A549 (cell line): ENCODE results near the gene SLC12A7. TPM values are rescaled to one million over a fixed set of nuclear protein-coding genes. Genes with fewer than 3 reads are reported as not detected.

Experiments used
- ATAC-seq, 2 experiments: fragments of 200-7000 bp in 1 of 2; fragments of >200 bp in 1 of 2; cut with Nextera tagmentation in 1 of 2; cut with Tn5 transposase in 1 of 2; 3 replicates each; pipeline versions ENCODE4 v1.8.0 to v1.9.1; 2018 to 2020; ENCODE audit warnings: mild to moderate bottlenecking in 1 of 2, moderate library complexity in 1 of 2
- CTCF ChIA-PET: fragments of 300-600 bp; sonication (Branson Sonifier 250); formaldehyde crosslinking; extraction: SDS; loops from one replicate; lab custom pipeline; 2021; ENCODE audit warnings: antibody characterized with exemption, inconsistent platforms; lab: Yijun Ruan, JAX
- POLR2A ChIA-PET: fragments of 350-600 bp; formaldehyde crosslinking; extraction: SDS; loops from one replicate; lab custom pipeline; 2021; ENCODE audit warnings: antibody characterized with exemption, inconsistent platforms; lab: Yijun Ruan, JAX
- DNase-seq, 2 experiments: peaks; one replicate each; pipeline versions ENCODE4 v3.0.0 to v3.0.0-alpha.2; 2011 to 2016; ENCODE audit warnings: low read depth in 1 of 2, low spot score in 1 of 2
- FAIRE-seq: peaks from 2 replicates; lab custom pipeline; 2011; peaks lifted over from hg19 to GRCh38; lab: Jason Lieb, UNC
- H3K27ac ChIP-seq, 2 experiments: fragments of >200 bp; sonication (Bioruptor Twin); formaldehyde crosslinking; 3 replicates each; pipeline ENCODE4 v1.5.1; 2016 to 2017
- H3K4me1 ChIP-seq: fragments of >200 bp; sonication (Bioruptor Twin); formaldehyde crosslinking; 3 replicates; pipeline ENCODE4 v1.6.1; 2016
- H3K4me2 ChIP-seq: fragments of >200 bp; sonication (Bioruptor Twin); formaldehyde crosslinking; 3 replicates; pipeline ENCODE4 v1.6.1; 2016
- H3K4me3 ChIP-seq: fragments of >200 bp; sonication (Bioruptor Twin); formaldehyde crosslinking; 3 replicates; pipeline ENCODE4 v1.5.1; 2016
- H3K9me3 ChIP-seq: fragments of >200 bp; sonication (Bioruptor Twin); formaldehyde crosslinking; 3 replicates; pipeline ENCODE4 v1.6.1; 2016
- BHLHE40 ChIP-seq: IDR thresholded peaks from 2 replicates; pipeline ENCODE4 v1.6.1; 2012; ENCODE audit warnings: low read depth, low read length, inconsistent platforms
- CBX2 ChIP-seq: fragments of 200-600 bp; sonication (generic); IDR thresholded peaks from 2 replicates; pipeline ENCODE4 v1.6.1; 2016; ENCODE audit warnings: low read depth, mild to moderate bottlenecking, borderline replicate concordance
- CBX8 ChIP-seq: fragments of 200-600 bp; sonication (generic); IDR thresholded peaks from 2 replicates; pipeline ENCODE4 v1.6.1; 2016
- EHF ChIP-seq: fragments of 250-450 bp; sonication (Bioruptor Pico); IDR thresholded peaks from 2 replicates; pipeline ENCODE4 v1.5.0; 2020; ENCODE audit warnings: mild to moderate bottlenecking
- EHMT2 ChIP-seq: fragments of 200-600 bp; sonication (generic); IDR thresholded peaks from 2 replicates; pipeline ENCODE4 v1.6.1; 2016; ENCODE audit warnings: antibody characterized with exemption, low read depth, mild to moderate bottlenecking, moderate library complexity
- EP300 ChIP-seq, 2 experiments: fragments of >200 bp; sonication (Bioruptor Twin); formaldehyde crosslinking; IDR thresholded peaks; 2 replicates in 1 of 2; 3 replicates in 1 of 2; pipeline ENCODE4 v1.6.1; 2016 to 2017
- ESRRA ChIP-seq: fragments of 150-350 bp; IDR thresholded peaks from 2 replicates; pipeline ENCODE4 v1.6.1; 2014; ENCODE audit warnings: mild to moderate bottlenecking, low read length, borderline replicate concordance
- FOSB ChIP-seq: fragments of 250-450 bp; sonication (Bioruptor Pico); IDR thresholded peaks from 2 replicates; pipeline ENCODE4 v1.5.0; 2020; ENCODE audit warnings: mild to moderate bottlenecking, moderate library complexity
- FOXS1 ChIP-seq: fragments of 250-450 bp; sonication (Bioruptor Pico); IDR thresholded peaks from 2 replicates; pipeline ENCODE4 v1.5.0; 2020; ENCODE audit warnings: mild to moderate bottlenecking, moderate library complexity
- HOXA7 ChIP-seq: fragments of 250-450 bp; sonication (Bioruptor Pico); IDR thresholded peaks from 2 replicates; pipeline ENCODE4 v1.5.0; 2020; ENCODE audit warnings: mild to moderate bottlenecking, moderate library complexity
- HOXB5 ChIP-seq: fragments of 250-450 bp; sonication (Bioruptor Pico); IDR thresholded peaks from 2 replicates; pipeline ENCODE4 v1.5.0; 2020; ENCODE audit warnings: mild to moderate bottlenecking, moderate library complexity
- JUN ChIP-seq, 2 experiments: fragments of >200 bp; sonication (Bioruptor Twin); formaldehyde crosslinking; IDR thresholded peaks; 2 replicates in 1 of 2; 3 replicates in 1 of 2; pipeline ENCODE4 v1.6.1; 2016 to 2017
- KDM5A ChIP-seq: fragments of 200-600 bp; sonication (generic); IDR thresholded peaks from 2 replicates; pipeline ENCODE4 v1.6.1; 2016; ENCODE audit warnings: antibody characterized with exemption, mild to moderate bottlenecking
- MYC ChIP-seq: IDR thresholded peaks from 2 replicates; pipeline ENCODE4 v1.6.1; 2012; ENCODE audit warnings: mild to moderate bottlenecking, inconsistent platforms, low read length, improper control_type of control experiment, borderline replicate concordance
- NFE2L2 ChIP-seq: fragments of 150-350 bp; conservative IDR thresholded peaks from 2 replicates; pipeline ENCODE4 v1.6.1; 2014; ENCODE audit warnings: low read length
- NR3C1 ChIP-seq: fragments of >200 bp; sonication (Bioruptor Twin); formaldehyde crosslinking; IDR thresholded peaks from 3 replicates; pipeline ENCODE4 v1.6.1; 2017
- POLR2A ChIP-seq: IDR thresholded peaks from 2 replicates; pipeline ENCODE4 v1.6.1; 2012; ENCODE audit warnings: mild to moderate bottlenecking, low read length
- POLR2AphosphoS2 ChIP-seq: conservative IDR thresholded peaks from 2 replicates; pipeline ENCODE4 v1.6.1; 2012; ENCODE audit warnings: low read length, improper control_type of control experiment, inconsistent platforms
- RAD21 ChIP-seq, 2 experiments: fragments of >200 bp in 1 of 2; sonication (Bioruptor Twin) in 1 of 2; formaldehyde crosslinking in 1 of 2; IDR thresholded peaks in 1 of 2; conservative IDR thresholded peaks in 1 of 2; 2 replicates in 1 of 2; 3 replicates in 1 of 2; pipeline ENCODE4 v1.6.1; 2012 to 2018; ENCODE audit warnings: inconsistent platforms in 1 of 2
- RFX5 ChIP-seq: fragments of 450-650 bp; IDR thresholded peaks from 2 replicates; pipeline ENCODE4 v1.7.1; 2014; ENCODE audit warnings: antibody characterized with exemption, mild to moderate bottlenecking, moderate library complexity
- SMC3 ChIP-seq: fragments of >200 bp; sonication (Bioruptor Twin); formaldehyde crosslinking; IDR thresholded peaks from 3 replicates; pipeline ENCODE4 v1.6.1; 2018; ENCODE audit warnings: inconsistent platforms
- TFCP2L1 ChIP-seq: fragments of 250-450 bp; sonication (Bioruptor Pico); IDR thresholded peaks from 2 replicates; pipeline ENCODE4 v1.5.0; 2021; ENCODE audit warnings: mild to moderate bottlenecking
- TP53 ChIP-seq: fragments of 250-450 bp; sonication (Bioruptor Pico); IDR thresholded peaks from 2 replicates; pipeline ENCODE4 v1.5.0; 2021; ENCODE audit warnings: mild to moderate bottlenecking, moderate library complexity
- ZSCAN20 ChIP-seq: fragments of 250-450 bp; sonication (Bioruptor Pico); IDR thresholded peaks from 2 replicates; pipeline ENCODE4 v1.8.0; 2022; ENCODE audit warnings: mild to moderate bottlenecking, moderate library complexity
- WGBS: methylation state at CpG from one replicate; pipeline ENCODE4 v1.1.6; 2017; ENCODE audit errors: missing lambda C conversion rate; 5-methylcytosine and 5-hydroxymethylcytosine counted together
- polyA plus RNA-seq, 4 experiments: library from polyadenylated mRNA; depleted of rRNA in 3 of 4; stranded (reverse); fragments of >200 nt; fragmentation: RNase III in 1 of 4; extraction: RNeasy Plus Mini Kit Qiagen cat#74134 plus additional on column Dnase treatment in 1 of 4; gene quantifications; 2 replicates in 3 of 4; 3 replicates in 1 of 4; pipeline ENCODE4 v1.2.3, GENCODE V29; 2011 to 2017
- TF ChIP-seq, protein P1 (sequence below): fragments of 450-650 bp; IDR thresholded peaks from 2 replicates; pipeline ENCODE4 v1.6.1; 2014; ENCODE audit warnings: antibody characterized with exemption
- TF ChIP-seq, protein P2 (sequence below): fragments of 250-450 bp; sonication (Bioruptor Pico); IDR thresholded peaks from 2 replicates; pipeline ENCODE4 v1.5.0; 2021; ENCODE audit warnings: mild to moderate bottlenecking, moderate library complexity, borderline replicate concordance
- TF ChIP-seq, protein P3 (sequence below): IDR thresholded peaks from 2 replicates; pipeline ENCODE4 v1.6.1; 2012; ENCODE audit warnings: low read depth, borderline replicate concordance
- TF ChIP-seq, protein P4 (sequence below): IDR thresholded peaks from 2 replicates; pipeline ENCODE4 v1.6.1; 2012
- TF ChIP-seq, protein P5 (sequence below): fragments of >200 bp; sonication (Bioruptor Twin); formaldehyde crosslinking; IDR thresholded peaks from 3 replicates; pipeline ENCODE4 v1.6.1; 2016

Gene SLC12A7
- polyA plus RNA-seq, 2 of the 4 experiments (the other 2 are of a cell fraction), result 11.2 to 22.5 TPM

DNA sequence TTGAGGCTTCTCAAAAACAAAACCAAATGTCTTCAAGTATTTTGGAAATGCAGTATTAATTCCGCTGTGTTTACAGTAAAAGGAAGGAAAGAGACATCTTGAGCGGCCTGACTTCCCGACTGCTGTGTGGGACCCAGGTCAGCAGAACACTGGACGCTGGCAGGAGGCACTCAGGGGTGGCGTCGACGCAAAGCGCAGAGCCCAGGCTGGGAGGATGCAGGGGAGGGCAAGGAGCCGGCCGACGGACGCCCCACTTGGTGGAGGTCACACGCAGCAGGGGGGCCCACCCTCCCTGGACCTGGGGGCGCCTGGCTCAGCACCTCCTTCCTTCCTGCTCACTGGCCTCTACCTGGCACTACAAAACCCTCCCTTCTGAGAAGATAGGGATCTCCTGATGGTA is 19.7 kb downstream of the SLC12A7 start:
- H3K4me1 ChIP-seq, result peaks cover 1% of the 10 kb centered on the region; the same call in 1 of the 3 replicates
- DNase-seq, result no peak
- POLR2A ChIA-PET, result no interaction called here
- no peak overlapping the region for H3K4me3 ChIP-seq
- TF ChIP-seq BHLHE40 (no peak), KDM5A (no peak), EHF (no peak), FOSB (CRISPR knock-in tag) (no peak), SMC3 (no peak), EP300 (IDR thresholded peaks at IDR 0.05) (no peak), CBX8 (no peak), RAD21 (conservative IDR thresholded peaks at IDR 0.05 in 1 of 2, IDR thresholded peaks at IDR 0.05 in 1 of 2) (no peak), EHMT2 (no peak), JUN (IDR thresholded peaks at IDR 0.05) (no peak), TP53 (no peak), ZSCAN20 (no peak), FOXS1 (CRISPR knock-in tag) (no peak), HOXA7 (CRISPR knock-in tag) (no peak), ESRRA (no peak), NR3C1 (no peak)
- TF ChIP-seq, protein P1, sequence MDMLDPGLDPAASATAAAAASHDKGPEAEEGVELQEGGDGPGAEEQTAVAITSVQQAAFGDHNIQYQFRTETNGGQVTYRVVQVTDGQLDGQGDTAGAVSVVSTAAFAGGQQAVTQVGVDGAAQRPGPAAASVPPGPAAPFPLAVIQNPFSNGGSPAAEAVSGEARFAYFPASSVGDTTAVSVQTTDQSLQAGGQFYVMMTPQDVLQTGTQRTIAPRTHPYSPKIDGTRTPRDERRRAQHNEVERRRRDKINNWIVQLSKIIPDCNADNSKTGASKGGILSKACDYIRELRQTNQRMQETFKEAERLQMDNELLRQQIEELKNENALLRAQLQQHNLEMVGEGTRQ, result no peak
- TF ChIP-seq, protein P2, sequence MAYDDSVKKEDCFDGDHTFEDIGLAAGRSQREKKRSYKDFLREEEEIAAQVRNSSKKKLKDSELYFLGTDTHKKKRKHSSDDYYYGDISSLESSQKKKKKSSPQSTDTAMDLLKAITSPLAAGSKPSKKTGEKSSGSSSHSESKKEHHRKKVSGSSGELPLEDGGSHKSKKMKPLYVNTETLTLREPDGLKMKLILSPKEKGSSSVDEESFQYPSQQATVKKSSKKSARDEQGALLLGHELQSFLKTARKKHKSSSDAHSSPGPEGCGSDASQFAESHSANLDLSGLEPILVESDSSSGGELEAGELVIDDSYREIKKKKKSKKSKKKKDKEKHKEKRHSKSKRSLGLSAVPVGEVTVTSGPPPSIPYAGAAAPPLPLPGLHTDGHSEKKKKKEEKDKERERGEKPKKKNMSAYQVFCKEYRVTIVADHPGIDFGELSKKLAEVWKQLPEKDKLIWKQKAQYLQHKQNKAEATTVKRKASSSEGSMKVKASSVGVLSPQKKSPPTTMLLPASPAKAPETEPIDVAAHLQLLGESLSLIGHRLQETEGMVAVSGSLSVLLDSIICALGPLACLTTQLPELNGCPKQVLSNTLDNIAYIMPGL, result no peak
- TF ChIP-seq, protein P3, sequence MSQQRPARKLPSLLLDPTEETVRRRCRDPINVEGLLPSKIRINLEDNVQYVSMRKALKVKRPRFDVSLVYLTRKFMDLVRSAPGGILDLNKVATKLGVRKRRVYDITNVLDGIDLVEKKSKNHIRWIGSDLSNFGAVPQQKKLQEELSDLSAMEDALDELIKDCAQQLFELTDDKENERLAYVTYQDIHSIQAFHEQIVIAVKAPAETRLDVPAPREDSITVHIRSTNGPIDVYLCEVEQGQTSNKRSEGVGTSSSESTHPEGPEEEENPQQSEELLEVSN, result no peak
- TF ChIP-seq, all 56 proteins: peak for 0
- 92% methylated on average over 14 of the region's 14 CpGs for WGBS
- FAIRE-seq (no peak), ATAC-seq (no peak)
- H3K27ac ChIP-seq, result no peak overlapping the region
- no peak overlapping the region for H3K4me2 ChIP-seq
- CTCF ChIA-PET, result no interaction called here
- H3K9me3 ChIP-seq, result no peaks in the 10 kb centered on the region

DNA sequence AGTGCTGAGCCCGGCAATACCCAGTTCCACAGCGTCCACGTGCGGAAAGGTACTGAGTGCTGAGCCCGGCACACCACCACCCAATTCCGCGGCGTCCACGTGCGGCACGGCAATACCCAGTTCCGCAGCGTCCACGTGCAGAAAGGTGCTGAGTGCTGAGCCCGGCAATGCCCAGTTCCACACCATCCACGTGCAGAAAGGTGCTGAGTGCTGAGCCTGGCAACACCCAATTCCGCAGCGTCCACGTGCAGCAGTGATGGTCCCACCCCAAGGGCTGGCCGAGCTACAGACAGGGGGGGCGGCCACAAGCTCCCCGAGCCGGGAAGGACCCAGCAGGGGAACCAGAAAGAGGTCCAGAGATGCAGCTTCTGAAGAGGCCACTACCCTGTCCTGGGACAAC is 20.2 kb downstream of the SLC12A7 start:
- WGBS, result 92% methylated on average over 22 of the region's 23 CpGs

More for the DNA sequence above, 20.2 kb downstream of the SLC12A7 start:
- Histone ChIP-seq H3K4me3 (no peak overlapping the region), H3K9me3 (no peaks in the 10 kb centered on the region), H3K27ac (no peak overlapping the region), H3K4me2 (no peak overlapping the region), H3K4me1 (no peaks in the 10 kb centered on the region)
- TF ChIP-seq, protein P4, sequence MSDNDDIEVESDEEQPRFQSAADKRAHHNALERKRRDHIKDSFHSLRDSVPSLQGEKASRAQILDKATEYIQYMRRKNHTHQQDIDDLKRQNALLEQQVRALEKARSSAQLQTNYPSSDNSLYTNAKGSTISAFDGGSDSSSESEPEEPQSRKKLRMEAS, result no peak
- TF ChIP-seq MYC (no peak), EHF (no peak), NFE2L2 (no peak), HOXB5 (CRISPR knock-in tag) (no peak), TFCP2L1 (CRISPR knock-in tag) (no peak), POLR2AphosphoS2 (no peak), POLR2A (no peak), CBX2 (no peak), RFX5 (no peak), ESRRA (no peak), KDM5A (no peak), ZSCAN20 (no peak)
- TF ChIP-seq, protein P5, sequence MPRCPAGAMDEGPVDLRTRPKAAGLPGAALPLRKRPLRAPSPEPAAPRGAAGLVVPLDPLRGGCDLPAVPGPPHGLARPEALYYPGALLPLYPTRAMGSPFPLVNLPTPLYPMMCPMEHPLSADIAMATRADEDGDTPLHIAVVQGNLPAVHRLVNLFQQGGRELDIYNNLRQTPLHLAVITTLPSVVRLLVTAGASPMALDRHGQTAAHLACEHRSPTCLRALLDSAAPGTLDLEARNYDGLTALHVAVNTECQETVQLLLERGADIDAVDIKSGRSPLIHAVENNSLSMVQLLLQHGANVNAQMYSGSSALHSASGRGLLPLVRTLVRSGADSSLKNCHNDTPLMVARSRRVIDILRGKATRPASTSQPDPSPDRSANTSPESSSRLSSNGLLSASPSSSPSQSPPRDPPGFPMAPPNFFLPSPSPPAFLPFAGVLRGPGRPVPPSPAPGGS, result no peak
- CTCF ChIA-PET, result no interaction called here
- DNase-seq (no peak), FAIRE-seq (no peak), ATAC-seq (no peak)
- POLR2A ChIA-PET, result no interaction called here
